ENCODE results near the gene GCH1.
"Not testable (repeated sequence)": the region's sequence is repeated elsewhere in the genome, so short reads cannot be mapped to it uniquely, and the experiment has no call there.

GCH1 gene

DNA sequence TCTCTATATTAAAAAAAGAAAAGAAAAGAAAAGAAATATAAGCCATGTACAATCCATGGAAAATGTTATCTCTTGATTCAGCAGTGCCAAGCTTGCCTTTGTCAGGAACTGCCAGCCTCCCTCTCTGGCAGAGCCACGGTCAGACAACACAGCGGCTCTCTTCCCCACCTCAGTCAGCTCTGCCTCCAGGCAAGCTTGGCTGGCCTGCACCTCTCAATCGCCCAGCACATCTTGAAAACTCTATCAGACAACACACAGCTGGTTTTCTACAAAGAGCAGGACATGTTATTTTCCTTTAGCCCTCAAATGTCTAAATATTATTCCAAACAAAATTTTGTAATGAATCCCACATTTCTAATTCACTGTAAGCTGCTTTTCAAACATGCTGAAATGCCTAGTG, 20.0 kb upstream of the GCH1 start:
- no peak for ATAC-seq
- no peaks in the 10 kb centered on the region for H3K4me1 Mint-ChIP-seq
- H3K4me3 Mint-ChIP-seq: no peak overlapping the region
- peak overlapping the region in 1 of 2 donors; percentile 52 for H3K27ac Mint-ChIP-seq
- H3K27me3 Mint-ChIP-seq: peaks cover 13% of the 10 kb centered on the region
- no peak for DNase-seq
- H3K9me3 Mint-ChIP-seq: no peaks in the 10 kb centered on the region

DNA sequence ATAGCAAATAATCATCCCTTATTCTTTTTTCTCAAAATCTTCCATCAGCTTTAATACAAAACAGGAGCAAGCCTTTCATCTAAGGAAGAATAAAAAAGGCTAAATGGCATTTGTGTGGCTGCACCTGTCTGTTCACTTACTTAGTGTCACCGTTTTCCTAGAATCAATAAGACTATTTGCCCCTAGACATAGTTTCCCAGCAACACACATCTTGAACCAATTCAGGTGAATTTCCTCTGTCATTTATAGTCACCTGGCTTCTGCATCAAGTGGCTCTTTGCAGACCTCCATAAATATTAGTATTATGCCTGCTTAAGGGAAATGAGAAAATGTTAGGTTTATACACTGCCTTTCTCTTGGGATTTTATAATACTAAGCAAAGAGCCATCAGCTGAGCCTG, 17.4 kb upstream of the GCH1 start:
- Mint-ChIP-seq H3K9me3 (no peaks in the 10 kb centered on the region), H3K4me1 (no peaks in the 10 kb centered on the region), H3K27ac (no peak overlapping the region), H3K4me3 (no peak overlapping the region), H3K27me3 (no peaks in the 10 kb centered on the region)
- no peak for DNase-seq
- ATAC-seq: no peak

- Mint-ChIP-seq H3K27me3 (no peaks in the 10 kb centered on the region), H3K27ac (no peak overlapping the region), H3K9me3 (no peaks in the 10 kb centered on the region), H3K4me1 (no peaks in the 10 kb centered on the region), H3K4me3 (no peak overlapping the region)
- DNase-seq: no peak
- no peak for ATAC-seq
Observed at GRCh38 chr14:54919330-54919729, 16.7 kb upstream of the GCH1 start.

- ATAC-seq: no peak
- Mint-ChIP-seq H3K27ac (no peak overlapping the region), H3K4me1 (no peaks in the 10 kb centered on the region), H3K9me3 (no peaks in the 10 kb centered on the region), H3K27me3 (no peaks in the 10 kb centered on the region), H3K4me3 (no peak overlapping the region)
- no peak for DNase-seq
Observed at GRCh38 chr14:54918427-54918826, 15.8 kb upstream of the GCH1 start.

DNA sequence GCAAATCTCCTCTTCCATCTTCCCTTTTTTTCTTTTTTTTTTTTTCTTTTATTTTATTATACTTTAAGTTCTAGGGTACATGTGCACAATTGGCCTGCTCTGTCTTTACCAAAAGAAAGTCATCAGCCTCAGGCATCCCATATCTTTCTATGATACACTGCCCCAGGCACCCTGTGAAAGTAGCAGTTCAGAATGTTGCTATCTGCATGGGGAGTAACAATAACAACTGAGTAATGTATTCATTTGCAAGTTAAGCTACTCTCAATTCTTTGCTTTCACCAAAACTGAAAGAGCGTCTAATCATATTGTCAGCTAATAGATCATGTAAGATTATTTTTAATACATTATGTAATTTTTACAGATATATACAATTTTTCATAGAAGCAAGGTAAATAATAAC, 13.5 kb upstream of the GCH1 start:
- no peak for ATAC-seq
- H3K4me1 Mint-ChIP-seq: no peaks in the 10 kb centered on the region
- H3K27ac Mint-ChIP-seq: no peak overlapping the region
- DNase-seq: no peak
- no peaks in the 10 kb centered on the region for H3K27me3 Mint-ChIP-seq
- H3K9me3 Mint-ChIP-seq: no peaks in the 10 kb centered on the region
- no peak overlapping the region for H3K4me3 Mint-ChIP-seq

GRCh38 chr14:54909817-54910558, 7.4 kb upstream of the GCH1 start:
- H3K4me3 Mint-ChIP-seq: no peak overlapping the region

DNA sequence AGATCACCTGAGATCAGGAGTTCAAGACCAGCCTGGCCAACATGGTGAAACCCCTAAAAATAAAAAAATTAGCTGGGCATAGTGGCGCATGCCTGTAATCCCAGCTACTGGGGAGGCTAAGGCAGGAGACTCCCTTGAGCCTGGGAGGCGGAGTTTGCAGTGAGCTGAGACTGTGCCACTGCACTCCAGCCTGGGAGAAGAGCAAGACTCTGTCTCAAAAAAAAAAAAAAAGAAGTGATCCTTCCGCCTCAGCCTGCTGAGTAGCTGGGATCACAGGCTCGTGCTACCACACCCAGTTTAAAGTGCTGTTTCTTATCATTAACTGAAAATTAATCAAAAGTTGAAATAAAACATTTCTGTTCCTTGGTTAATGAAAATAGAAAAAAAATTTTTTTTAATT, 6.3 kb upstream of the GCH1 start:
- H3K9me3 Mint-ChIP-seq, H3K27me3 Mint-ChIP-seq, ATAC-seq, H3K4me3 Mint-ChIP-seq, DNase-seq: not testable (repeated sequence)
- Mint-ChIP-seq H3K4me1 (peaks cover 25% of the 10 kb centered on the region), H3K27ac (peak overlapping the region in 1 of 2 donors; percentile 10)

More at GRCh38 chr14:54909817-54910558, 7.4 kb upstream of the GCH1 start:
- Mint-ChIP-seq H3K4me1 (peaks cover 25% of the 10 kb centered on the region), H3K27ac (no peak overlapping the region), H3K27me3 (no peaks in the 10 kb centered on the region), H3K9me3 (no peaks in the 10 kb centered on the region)
- no peak for DNase-seq
- ATAC-seq: no peak

DNA sequence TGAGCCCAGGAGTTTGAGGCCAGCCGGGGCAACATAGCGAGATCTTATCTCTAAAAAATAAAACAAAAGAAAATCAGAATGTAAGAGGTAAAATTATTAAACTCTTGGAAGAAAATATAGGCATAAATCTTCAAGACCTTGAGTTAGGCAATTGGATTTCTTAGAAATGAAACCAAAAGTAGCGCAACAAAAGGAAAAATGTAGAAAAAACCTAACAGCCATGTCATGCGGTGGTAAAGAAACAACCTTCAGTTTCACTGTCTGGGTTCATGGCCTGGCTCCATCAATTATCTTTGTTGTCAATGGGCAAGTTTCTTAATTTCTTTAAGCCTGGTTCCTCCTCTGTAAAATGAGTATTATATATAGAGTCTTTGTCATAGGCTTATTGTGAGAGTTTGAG, 5.6 kb upstream of the GCH1 start:
- no peak for DNase-seq
- no peaks in the 10 kb centered on the region for H3K9me3 Mint-ChIP-seq
- H3K27ac Mint-ChIP-seq: peak overlapping the region; percentile 20 to 36
- H3K27me3 Mint-ChIP-seq: no peaks in the 10 kb centered on the region
- peaks cover 25% of the 10 kb centered on the region for H3K4me1 Mint-ChIP-seq
- peak overlapping the region; percentile 44 to 57 for H3K4me3 Mint-ChIP-seq
- peak; percentile 74 for ATAC-seq

DNA sequence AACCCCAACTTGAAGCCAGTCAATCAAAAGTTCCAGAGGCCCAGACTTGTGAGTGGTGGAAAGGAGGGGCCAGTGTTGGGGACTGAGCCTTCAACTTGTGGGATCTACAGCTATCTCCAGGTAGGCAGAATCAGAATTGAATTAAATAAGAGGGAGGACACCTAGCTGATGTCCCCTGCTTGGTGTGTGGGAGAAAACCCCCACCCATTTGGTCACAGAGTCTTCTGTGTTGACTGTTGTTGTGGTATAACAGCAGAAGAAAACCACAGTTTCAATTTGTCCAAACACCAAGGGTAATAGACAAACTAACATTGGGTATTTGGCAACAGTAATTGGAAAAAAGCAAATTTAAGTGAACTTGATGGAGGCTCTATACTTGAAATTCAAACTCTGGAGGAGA, 3.4 kb upstream of the GCH1 start:
- no peak for DNase-seq
- no peaks in the 10 kb centered on the region for H3K9me3 Mint-ChIP-seq
- H3K4me1 Mint-ChIP-seq: peaks cover 25% of the 10 kb centered on the region
- no peak overlapping the region for H3K4me3 Mint-ChIP-seq
- ATAC-seq: no peak
- no peaks in the 10 kb centered on the region for H3K27me3 Mint-ChIP-seq
- no peak overlapping the region for H3K27ac Mint-ChIP-seq

DNA sequence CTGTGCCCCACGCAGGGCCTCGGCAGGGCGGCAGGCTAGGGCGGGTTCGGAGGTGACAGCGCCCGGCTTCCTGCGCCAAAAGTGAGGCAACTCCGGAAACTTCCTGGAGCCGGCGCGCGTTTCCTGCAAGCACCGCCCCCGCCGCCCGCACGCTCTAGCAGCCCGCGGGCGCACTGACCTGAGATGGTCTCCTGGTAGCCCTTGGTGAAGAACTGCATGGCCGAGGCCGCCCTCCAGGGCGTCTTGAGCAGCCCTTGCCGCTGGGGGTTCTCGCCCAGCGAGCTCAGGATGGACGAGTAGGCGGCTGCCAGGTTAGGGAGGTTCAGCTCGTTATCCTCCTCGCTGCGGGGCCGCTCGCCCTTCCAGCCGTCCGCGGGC, 494 bp downstream of the GCH1 start:
- peak; percentile 86 for ATAC-seq

GRCh38 chr14:54901380-54902142, 1.1 kb downstream of the GCH1 start:
- Mint-ChIP-seq H3K4me3 (peak overlapping the region; percentile 88 to 89), H3K27me3 (no peaks in the 10 kb centered on the region), H3K4me1 (peaks cover 33% of the 10 kb centered on the region), H3K9me3 (no peaks in the 10 kb centered on the region), H3K27ac (peak overlapping the region; percentile 95)
- ATAC-seq (no peak), DNase-seq (peak; percentile 17 to 24)

More for the DNA sequence above, 494 bp downstream of the GCH1 start:
- H3K27me3 Mint-ChIP-seq: no peaks in the 10 kb centered on the region
- peak overlapping the region; percentile 88 to 89 for H3K4me3 Mint-ChIP-seq
- H3K27ac Mint-ChIP-seq: peak overlapping the region in 1 of 2 donors; percentile 89
- H3K4me1 Mint-ChIP-seq: peaks cover 33% of the 10 kb centered on the region
- no peaks in the 10 kb centered on the region for H3K9me3 Mint-ChIP-seq
- DNase-seq: peak; percentile 85 to 88

GRCh38 chr14:54899573-54899972, 3.1 kb downstream of the GCH1 start:
- Mint-ChIP-seq H3K4me1 (peaks cover 35% of the 10 kb centered on the region), H3K9me3 (no peaks in the 10 kb centered on the region), H3K27me3 (no peaks in the 10 kb centered on the region), H3K4me3 (peak overlapping the region in 1 of 2 donors; percentile 4), H3K27ac (no peak overlapping the region)
- ATAC-seq (no peak), DNase-seq (no peak)

DNA sequence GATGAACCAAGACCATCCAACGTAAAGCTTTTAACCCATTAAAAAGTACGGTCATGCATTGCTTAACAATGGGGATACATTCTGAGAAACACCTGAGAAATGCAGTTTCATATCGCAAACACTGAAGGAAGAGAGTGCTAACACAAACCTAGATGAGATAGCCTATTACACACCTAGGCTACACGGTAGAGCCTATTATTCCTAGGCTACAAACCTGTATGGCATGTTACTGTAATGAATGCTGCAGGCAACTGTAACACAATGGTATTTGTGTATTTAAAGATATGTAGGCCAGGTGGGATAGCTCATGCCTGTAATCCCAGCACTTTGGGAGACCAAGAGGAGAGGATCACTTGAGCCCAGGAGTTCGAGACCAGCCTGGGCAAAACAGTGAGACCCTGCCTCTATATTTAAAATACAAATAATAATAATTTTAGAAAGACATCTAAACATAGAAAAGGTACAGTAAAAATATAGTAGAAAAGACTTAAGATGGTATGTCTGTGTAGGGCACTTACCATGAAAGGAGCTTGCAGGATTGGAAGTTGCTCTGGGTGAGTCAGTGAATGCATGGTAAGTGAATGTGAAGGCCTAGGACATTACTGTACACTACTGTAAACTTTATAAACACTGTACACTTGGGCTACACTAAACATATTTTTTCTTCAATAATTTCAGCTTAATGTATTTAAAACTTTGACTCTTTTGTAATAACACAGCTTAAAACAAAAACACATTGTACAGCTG, 4.6 kb downstream of the GCH1 start:
- DNase-seq, ATAC-seq, H3K9me3 Mint-ChIP-seq, H3K4me3 Mint-ChIP-seq, H3K27ac Mint-ChIP-seq, H3K27me3 Mint-ChIP-seq: not testable (repeated sequence)
- peaks cover 41% of the 10 kb centered on the region for H3K4me1 Mint-ChIP-seq

DNA sequence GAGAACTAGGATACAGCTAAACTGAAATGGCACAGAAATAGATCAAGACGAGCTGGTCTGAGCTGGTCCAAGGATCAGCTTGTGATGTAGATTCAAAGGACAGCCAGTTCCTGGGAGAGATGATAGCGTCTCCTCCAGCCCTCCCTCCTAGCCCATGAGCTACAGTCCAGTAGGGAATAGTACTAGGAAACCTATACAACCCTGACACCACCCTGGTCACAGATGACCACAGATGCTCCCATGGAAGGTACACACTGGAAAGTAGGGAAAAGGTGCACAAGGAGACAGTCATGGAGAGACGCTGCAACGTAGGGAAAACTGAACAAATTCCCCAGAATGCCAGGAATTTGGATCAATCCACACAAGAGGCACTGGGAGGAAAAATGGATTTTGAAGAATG, 6.9 kb downstream of the GCH1 start:
- ATAC-seq: no peak
- Mint-ChIP-seq H3K9me3 (no peaks in the 10 kb centered on the region), H3K4me3 (no peak overlapping the region), H3K27me3 (no peaks in the 10 kb centered on the region), H3K4me1 (peaks cover 48% of the 10 kb centered on the region), H3K27ac (no peak overlapping the region)
- no peak for DNase-seq

DNA sequence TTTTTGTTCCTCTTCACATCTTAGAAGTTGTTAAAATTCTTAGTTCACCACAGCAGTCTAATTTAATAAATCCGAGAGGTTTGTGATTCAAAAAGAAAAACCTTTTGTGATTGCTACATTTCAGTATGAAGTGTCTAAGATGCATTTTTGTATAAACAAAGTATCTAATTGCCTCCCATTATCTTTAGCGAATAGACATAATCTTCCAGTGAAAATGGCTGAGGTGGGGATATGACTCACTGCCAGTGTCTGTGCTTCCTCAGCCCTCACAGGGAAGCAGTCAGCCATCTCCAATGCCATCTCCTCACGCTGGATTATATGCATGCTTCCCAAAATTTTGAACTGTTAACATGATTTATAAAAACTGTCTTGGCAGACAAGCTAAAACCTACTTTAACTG, 7.6 kb downstream of the GCH1 start:
- Mint-ChIP-seq H3K27ac (no peak overlapping the region), H3K4me1 (peaks cover 46% of the 10 kb centered on the region), H3K9me3 (no peaks in the 10 kb centered on the region), H3K4me3 (no peak overlapping the region), H3K27me3 (no peaks in the 10 kb centered on the region)
- ATAC-seq: no peak
- no peak for DNase-seq

All from stimulated activated naive CD8-positive, alpha-beta T cell treated with anti-CD3 and anti-CD28 coated beads, Interleukin-15, amount 100 ng/mL, for 72 hours (primary cell).